Endothelial cell of umbilical vein (primary cell): ENCODE results near the gene GLYATL3. TPM values are rescaled to one million over a fixed set of nuclear protein-coding genes. Genes with fewer than 3 reads are reported as not detected.

Experiments
- BruUV-seq: library from RNA; stranded (reverse); fragments of 400-500 nt; replicated peaks from 2 replicates; lab custom pipeline; 2021; lab: Mats Ljungman, UMichigan
- CTCF ChIA-PET: fragments of 300-600, 350-600 bp; sonication (Branson Sonifier 250); formaldehyde crosslinking; loops from one replicate; lab custom pipeline; 2021; ENCODE audit warnings: antibody characterized with exemption, inconsistent platforms; lab: Charles Lee
- POLR2A ChIA-PET: fragments of 300-600, 350-600 bp; sonication (Branson Sonifier 250); formaldehyde crosslinking; loops from one replicate; lab custom pipeline; 2021; ENCODE audit warnings: antibody characterized with exemption, inconsistent platforms; lab: Charles Lee
- DNase-seq: peaks from one replicate; pipeline ENCODE4 v3.0.0-alpha.2; 2011; ENCODE audit warnings: low read depth, low spot score
- FAIRE-seq: peaks from 2 replicates; lab custom pipeline; 2011; peaks lifted over from hg19 to GRCh38; lab: Jason Lieb, UNC
- H2AFZ ChIP-seq: 2 replicates; pipeline ENCODE4 v1.6.0; 2012; ENCODE audit warnings: low read depth, low read length, control low read depth, inconsistent platforms
- H3K27ac ChIP-seq: 2 replicates; pipeline ENCODE4 v1.5.1; 2011; ENCODE audit warnings: low read depth, mild to moderate bottlenecking, control low read depth, low read length, moderate library complexity; ENCODE audit not compliant: insufficient read depth
- H3K27me3 ChIP-seq, 2 experiments: 2 replicates each; pipeline versions ENCODE4 v1.6.0 to v1.6.1; 2011; ENCODE audit warnings: low read length in 2 of 2, mixed read lengths in 1 of 2; ENCODE audit not compliant: control insufficient read depth in 2 of 2, insufficient read depth in 2 of 2
- H3K36me3 ChIP-seq, 2 experiments: 2 replicates in 1 of 2; 3 replicates in 1 of 2; pipeline ENCODE4 v1.5.1; 2011; ENCODE audit warnings: low read length in 2 of 2, mild to moderate bottlenecking in 1 of 2, moderate library complexity in 1 of 2; ENCODE audit not compliant: control insufficient read depth in 2 of 2, insufficient read depth in 2 of 2; ENCODE audit errors: extremely low read depth in 1 of 2
- H3K4me1 ChIP-seq: 3 replicates; pipeline ENCODE4 v1.5.1; 2011; ENCODE audit warnings: mild to moderate bottlenecking, low read length; ENCODE audit not compliant: control insufficient read depth, insufficient read depth; ENCODE audit errors: extremely low read depth
- H3K4me2 ChIP-seq: 2 replicates; pipeline ENCODE4 v1.6.1; 2011; ENCODE audit warnings: low read length, control low read depth, mixed read lengths; ENCODE audit not compliant: insufficient read depth
- H3K4me3 ChIP-seq, 3 experiments: fragments of 200-600 bp in 1 of 3; sonication (generic), shearing (Covaris generic) in 1 of 3; replicated peaks in 1 of 3; 2 replicates each; pipeline ENCODE4 v1.5.1; 2011 to 2016; ENCODE audit warnings: control low read depth in 3 of 3, low read length in 3 of 3, mild to moderate bottlenecking in 2 of 3, inconsistent platforms in 1 of 3, low read depth in 1 of 3, moderate library complexity in 1 of 3; ENCODE audit not compliant: insufficient read depth in 1 of 3
- H3K79me2 ChIP-seq: 2 replicates; pipeline ENCODE4 v1.6.0; 2012; ENCODE audit warnings: low read length, inconsistent platforms; ENCODE audit not compliant: control insufficient read depth, insufficient read depth
- H3K9ac ChIP-seq: replicated peaks from 2 replicates; pipeline ENCODE3; 2011; ENCODE audit warnings: low read length, control low read depth; ENCODE audit not compliant: insufficient read depth; ENCODE audit errors: extremely low read depth
- H3K9me1 ChIP-seq: replicated peaks from 3 replicates; pipeline ENCODE4 v1.6.0; 2011; ENCODE audit warnings: mild to moderate bottlenecking, low read length; ENCODE audit not compliant: control insufficient read depth, insufficient read depth; ENCODE audit errors: extremely low read depth
- H3K9me3 ChIP-seq: replicated peaks from 2 replicates; pipeline ENCODE4 v1.5.1; 2012; ENCODE audit warnings: low read length, inconsistent platforms; ENCODE audit not compliant: control insufficient read depth, insufficient read depth
- H4K20me1 ChIP-seq: replicated peaks from 2 replicates; pipeline ENCODE3; 2011; ENCODE audit warnings: mild to moderate bottlenecking, low read length; ENCODE audit not compliant: control insufficient read depth, insufficient read depth; ENCODE audit errors: extremely low read depth
- EZH2 ChIP-seq: IDR thresholded peaks from 2 replicates; pipeline ENCODE4 v1.6.1; 2012; ENCODE audit warnings: borderline replicate concordance, low read depth, mild to moderate bottlenecking, moderate library complexity, low read length, inconsistent platforms; ENCODE audit not compliant: severe bottlenecking
- FOS ChIP-seq: IDR thresholded peaks from 2 replicates; pipeline ENCODE4 v1.6.1; 2011; ENCODE audit warnings: mild to moderate bottlenecking, low read length, moderate library complexity, borderline replicate concordance; ENCODE audit not compliant: insufficient read depth
- GATA2 ChIP-seq: IDR thresholded peaks from 2 replicates; pipeline ENCODE4 v1.7.0; 2011; ENCODE audit warnings: low read depth, mild to moderate bottlenecking, moderate library complexity, mixed read lengths, low read length; ENCODE audit not compliant: insufficient read length, insufficient read depth
- JUN ChIP-seq: IDR thresholded peaks from 2 replicates; pipeline ENCODE4 v1.6.1; 2011; ENCODE audit warnings: borderline replicate concordance, low read depth; ENCODE audit not compliant: insufficient read length, insufficient read depth
- MYC ChIP-seq: IDR thresholded peaks from one replicate; pipeline ENCODE4 v1.6.1; 2011; ENCODE audit warnings: mild to moderate bottlenecking, low read depth, low read length
- POLR2A ChIP-seq: IDR thresholded peaks from 2 replicates; pipeline ENCODE4 v1.6.1; 2012; ENCODE audit warnings: low read depth, mild to moderate bottlenecking, control low read depth, low read length
- POLR2AphosphoS5 ChIP-seq: IDR thresholded peaks from 2 replicates; pipeline ENCODE4 v1.6.1; 2012; ENCODE audit warnings: low read depth, mild to moderate bottlenecking, control low read depth, low read length, moderate library complexity; ENCODE audit not compliant: insufficient read depth
- dilution Hi-C: fragments of 300-500 bp; cut with MboI; formaldehyde crosslinking; loops from one replicate; pipeline ENCODE4 v1.15.0; 2019; ENCODE audit warnings: low sequenced_read_pairs; ENCODE audit not compliant: extremely low pct_ligation_motif_present
- intact Hi-C: fragments of 100-400 bp; cut with micrococcal nuclease; formaldehyde crosslinking; loops from one replicate; pipeline ENCODE4 v1.10.0; 2022
- polyA plus RNA-seq, 4 experiments: library from polyadenylated mRNA; depleted of rRNA in 3 of 4; stranded (reverse) in 3 of 4; unstranded in 1 of 4; fragments of >200 nt; gene quantifications; 2 replicates each; pipeline versions ENCODE4 v1.2.1 to v1.2.3, GENCODE V29; 2011 to 2012; ENCODE audit warnings: missing spikeins in 1 of 4
- total RNA-seq: library from RNA; stranded (reverse); gene quantifications from 2 replicates; pipeline ENCODE4 v1.2.3, GENCODE V29; 2021
- TF ChIP-seq, protein P1 (sequence below): IDR thresholded peaks from 2 replicates; pipeline ENCODE4 v1.6.1; 2011; ENCODE audit not compliant: insufficient read depth, insufficient read length
- TF ChIP-seq, protein P2 (sequence below), 2 donors: IDR thresholded peaks; 1 replicate in 1 of 2; 2 replicates in 1 of 2; pipeline ENCODE4 v1.5.1; 2011; ENCODE audit warnings: low read length in 2 of 2, mild to moderate bottlenecking in 2 of 2, moderate library complexity in 2 of 2, control low read depth in 1 of 2, inconsistent platforms in 1 of 2, low read depth in 1 of 2; ENCODE audit not compliant: insufficient read depth in 1 of 2; ENCODE audit errors: extremely low read depth in 1 of 2

GLYATL3 gene
- total and polyA plus RNA-seq, 2 donors (not counting 3 experiments of a cell fraction or from before 2014, with no cell fraction given), result not detected

DNA sequence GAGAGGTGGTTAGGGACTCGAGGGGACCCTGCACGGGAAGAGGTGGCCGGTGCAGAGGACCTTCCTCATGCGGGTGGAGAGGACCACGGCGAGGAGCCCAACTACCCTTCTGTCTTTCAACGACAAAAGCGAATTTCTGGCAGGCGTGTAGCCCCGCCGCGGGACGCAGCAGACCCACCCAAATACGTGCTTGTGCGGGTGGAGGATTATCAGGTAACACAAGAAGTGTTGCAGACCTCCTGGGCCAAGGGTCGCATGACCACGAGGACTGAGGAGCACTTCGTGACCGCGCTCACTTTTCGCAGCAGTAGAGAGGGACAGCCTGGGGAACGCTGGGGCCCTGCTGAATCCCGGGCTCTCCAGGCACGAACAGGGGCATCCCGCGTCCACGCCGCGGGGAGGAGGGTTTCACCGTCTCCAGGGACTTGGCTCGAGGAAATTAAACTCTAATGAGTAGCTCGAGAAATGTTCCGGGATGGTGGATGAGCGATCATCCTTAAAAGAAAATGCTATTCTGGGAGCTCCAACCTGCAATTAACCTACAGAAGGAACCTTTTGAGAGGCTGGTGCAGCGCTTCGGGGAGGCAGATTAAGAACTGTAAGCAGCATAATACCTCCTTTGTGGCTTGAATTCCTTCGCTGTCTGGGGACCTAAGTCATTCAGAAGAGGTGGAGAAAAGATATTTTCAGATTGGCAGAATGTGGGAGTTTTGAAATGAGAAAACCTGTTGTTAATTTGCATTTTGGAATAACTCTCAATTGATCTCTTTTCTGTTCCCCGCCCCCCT is 51.5 kb downstream of the GLYATL3 start:
- Histone ChIP-seq H3K9ac (peak overlapping the region; percentile 67), H4K20me1 (no peaks in the 10 kb centered on the region), H3K4me1 (peaks cover 31% of the 10 kb centered on the region), H3K4me2 (peak overlapping the region; percentile 79), H3K27me3 (peaks cover 0 to 3% of the 10 kb centered on the region in 2 experiments), H3K36me3 (no peaks in the 10 kb centered on the region), H3K4me3 (peak overlapping the region; percentile 51 to 71 (median 59)), H3K27ac (peak overlapping the region; percentile 11), H2AFZ (peak overlapping the region; percentile 83), H3K79me2 (peaks cover 19% of the 10 kb centered on the region), H3K9me3 (no peaks in the 10 kb centered on the region), H3K9me1 (no peaks in the 10 kb centered on the region)
- dilution Hi-C loops, result no loop called here
- CTCF ChIA-PET, result interaction anchor here (1.3 to 6.8 kb wide), 8 partner anchors 8 to 56 kb away, joined by 4 to 80 read pairs (median 8); no protein-coding TSS in a partner anchor
- FAIRE-seq, result no peak
- TF ChIP-seq GATA2 (no peak), FOS (no peak), POLR2A (no peak), JUN (no peak), POLR2AphosphoS5 (no peak), EZH2 (no peak), MYC (no peak)
- TF ChIP-seq, protein P1, sequence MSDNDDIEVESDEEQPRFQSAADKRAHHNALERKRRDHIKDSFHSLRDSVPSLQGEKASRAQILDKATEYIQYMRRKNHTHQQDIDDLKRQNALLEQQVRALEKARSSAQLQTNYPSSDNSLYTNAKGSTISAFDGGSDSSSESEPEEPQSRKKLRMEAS, result no peak
- TF ChIP-seq, protein P2, sequence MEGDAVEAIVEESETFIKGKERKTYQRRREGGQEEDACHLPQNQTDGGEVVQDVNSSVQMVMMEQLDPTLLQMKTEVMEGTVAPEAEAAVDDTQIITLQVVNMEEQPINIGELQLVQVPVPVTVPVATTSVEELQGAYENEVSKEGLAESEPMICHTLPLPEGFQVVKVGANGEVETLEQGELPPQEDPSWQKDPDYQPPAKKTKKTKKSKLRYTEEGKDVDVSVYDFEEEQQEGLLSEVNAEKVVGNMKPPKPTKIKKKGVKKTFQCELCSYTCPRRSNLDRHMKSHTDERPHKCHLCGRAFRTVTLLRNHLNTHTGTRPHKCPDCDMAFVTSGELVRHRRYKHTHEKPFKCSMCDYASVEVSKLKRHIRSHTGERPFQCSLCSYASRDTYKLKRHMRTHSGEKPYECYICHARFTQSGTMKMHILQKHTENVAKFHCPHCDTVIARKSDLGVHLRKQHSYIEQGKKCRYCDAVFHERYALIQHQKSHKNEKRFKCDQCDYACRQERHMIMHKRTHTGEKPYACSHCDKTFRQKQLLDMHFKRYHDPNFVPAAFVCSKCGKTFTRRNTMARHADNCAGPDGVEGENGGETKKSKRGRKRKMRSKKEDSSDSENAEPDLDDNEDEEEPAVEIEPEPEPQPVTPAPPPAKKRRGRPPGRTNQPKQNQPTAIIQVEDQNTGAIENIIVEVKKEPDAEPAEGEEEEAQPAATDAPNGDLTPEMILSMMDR (IDR thresholded peaks at IDR 0.05; ENCODE audit: extremely low read depth in 1 of 2, insufficient read depth in 1 of 2, low read depth in 1 of 2, low read length in 2 of 2), result no peak
- intact Hi-C loops, result loop anchor here (1.0 to 5.0 kb wide), 3 partner anchors 15 to 224 kb away; no protein-coding TSS in a partner anchor
- peak; percentile 40 for DNase-seq
- TSS peak; percentile 29 for BruUV-seq
- POLR2A ChIA-PET, result no interaction called here
